Activated CD8-positive, alpha-beta memory T cell treated with anti-CD3 and anti-CD28 coated beads, Interleukin-2, amount 10 ng/mL, durations not matched to agents 7 days and 5 days (primary cell): ENCODE results near the gene NACA2. TPM values are rescaled to one million over a fixed set of nuclear protein-coding genes. Genes with fewer than 3 reads are reported as not detected.
"Not testable (repeated sequence)": the region's sequence is repeated elsewhere in the genome, so short reads cannot be mapped to it uniquely, and the experiment has no call there.

Experiments
- ATAC-seq: fragments of 150-1000 bp; cut with Tn5 transposase; one replicate; pipeline ENCODE4 v1.10.0; 2021; ENCODE audit warnings: moderate library complexity
- CTCF ChIA-PET: fragments of 350-600 bp; sonication (Branson Sonifier 250); formaldehyde crosslinking; loops from one replicate; lab custom pipeline; 2021; ENCODE audit warnings: antibody characterized with exemption; lab: Charles Lee
- DNase-seq: peaks from one replicate; pipeline ENCODE4 v3.0.0-alpha.2; 2020
- H3K27ac Mint-ChIP-seq: one replicate; pipeline ENCODE4 v1.8.0; 2021; ENCODE audit warnings: mild to moderate bottlenecking, mixed read lengths
- H3K27me3 Mint-ChIP-seq: one replicate; pipeline ENCODE4 v1.8.0; 2021; ENCODE audit warnings: mixed read lengths
- H3K36me3 Mint-ChIP-seq: one replicate; pipeline ENCODE4 v1.8.0; 2021; ENCODE audit warnings: mild to moderate bottlenecking, mixed read lengths
- H3K4me1 Mint-ChIP-seq: one replicate; pipeline ENCODE4 v1.8.0; 2021; ENCODE audit warnings: mixed read lengths
- H3K4me3 Mint-ChIP-seq: one replicate; pipeline ENCODE4 v1.8.0; 2021; ENCODE audit warnings: mild to moderate bottlenecking, moderate library complexity, mixed read lengths
- H3K9me3 Mint-ChIP-seq: one replicate; pipeline ENCODE4 v1.8.0; 2022; ENCODE audit warnings: low read depth, mixed read lengths
- total RNA-seq, 2 experiments: library from RNA; stranded (reverse); gene quantifications; one replicate each; pipeline ENCODE4 v1.2.3, GENCODE V29; 2021

NACA2 gene
- total RNA-seq, 2 experiments from 2014 or later: not detected

GRCh38 chr17:61594294-61594825 lies 3.3 kb upstream of the NACA2 start:
- DNase-seq (no peak), ATAC-seq (no peak)
- H3K27ac Mint-ChIP-seq: no peak overlapping the region
- no peaks in the 10 kb centered on the region for H3K4me1 Mint-ChIP-seq
- no peak overlapping the region for H3K4me3 Mint-ChIP-seq
- H3K27me3 Mint-ChIP-seq: peaks cover 26% of the 10 kb centered on the region
- H3K36me3 Mint-ChIP-seq: no peaks in the 10 kb centered on the region
- no peaks in the 10 kb centered on the region for H3K9me3 Mint-ChIP-seq
- CTCF ChIA-PET: no interaction called here

- ATAC-seq (no peak), DNase-seq (no peak)
- no peak overlapping the region for H3K4me3 Mint-ChIP-seq
- CTCF ChIA-PET: no interaction called here
- H3K27ac Mint-ChIP-seq: no peak overlapping the region
- H3K36me3 Mint-ChIP-seq: no peaks in the 10 kb centered on the region
- no peaks in the 10 kb centered on the region for H3K9me3 Mint-ChIP-seq
- peaks cover 28% of the 10 kb centered on the region for H3K27me3 Mint-ChIP-seq
- H3K4me1 Mint-ChIP-seq: no peaks in the 10 kb centered on the region
Measured at GRCh38 chr17:61593426-61593825, 2.4 kb upstream of the NACA2 start.

GRCh38 chr17:61591930-61592329 lies 911 bp upstream of the NACA2 start:
- Mint-ChIP-seq H3K36me3 (no peaks in the 10 kb centered on the region), H3K4me1 (no peaks in the 10 kb centered on the region), H3K27ac (no peak overlapping the region), H3K4me3 (no peak overlapping the region), H3K27me3 (peaks cover 34% of the 10 kb centered on the region), H3K9me3 (no peaks in the 10 kb centered on the region)
- DNase-seq (no peak), ATAC-seq (no peak)
- CTCF ChIA-PET: no interaction called here

GRCh38 chr17:61589990-61590389 lies 1.0 kb downstream of the NACA2 start:
- no peaks in the 10 kb centered on the region for H3K9me3 Mint-ChIP-seq
- CTCF ChIA-PET: interaction anchor here (1.4 kb wide), 1 partner anchor 16 kb away, joined by 3 read pairs; no protein-coding TSS in a partner anchor
- no peak for ATAC-seq

GRCh38 chr17:61587807-61588660 lies 3.0 kb downstream of the NACA2 start:
- CTCF ChIA-PET: interaction anchor here (0.6 to 1.4 kb wide), 3 partner anchors 48 to 882 kb away, joined by 3 to 4 read pairs (median 3); no protein-coding TSS in a partner anchor
- DNase-seq: no peak
- Mint-ChIP-seq H3K36me3 (no peaks in the 10 kb centered on the region), H3K4me1 (no peaks in the 10 kb centered on the region), H3K9me3 (no peaks in the 10 kb centered on the region), H3K4me3 (no peak overlapping the region), H3K27me3 (peaks cover 17% of the 10 kb centered on the region), H3K27ac (no peak overlapping the region)
- ATAC-seq: no peak

More at GRCh38 chr17:61589990-61590389, 1.0 kb downstream of the NACA2 start:
- H3K36me3 Mint-ChIP-seq: no peaks in the 10 kb centered on the region
- H3K4me1 Mint-ChIP-seq: no peaks in the 10 kb centered on the region
- no peak for DNase-seq
- no peak overlapping the region for H3K4me3 Mint-ChIP-seq
- H3K27ac Mint-ChIP-seq: no peak overlapping the region
- H3K27me3 Mint-ChIP-seq: peaks cover 25% of the 10 kb centered on the region

- CTCF ChIA-PET: interaction anchor here (0.7 to 0.9 kb wide), 2 partner anchors 175 to 581 kb away, joined by 3 read pairs; no protein-coding TSS in a partner anchor
- no peak for DNase-seq
- Mint-ChIP-seq H3K9me3 (no peaks in the 10 kb centered on the region), H3K4me3 (no peak overlapping the region), H3K27me3 (peaks cover 18% of the 10 kb centered on the region), H3K36me3 (no peaks in the 10 kb centered on the region), H3K27ac (no peak overlapping the region), H3K4me1 (no peaks in the 10 kb centered on the region)
- ATAC-seq: no peak
Measured at GRCh38 chr17:61587242-61587641, 3.8 kb downstream of the NACA2 start.

DNA sequence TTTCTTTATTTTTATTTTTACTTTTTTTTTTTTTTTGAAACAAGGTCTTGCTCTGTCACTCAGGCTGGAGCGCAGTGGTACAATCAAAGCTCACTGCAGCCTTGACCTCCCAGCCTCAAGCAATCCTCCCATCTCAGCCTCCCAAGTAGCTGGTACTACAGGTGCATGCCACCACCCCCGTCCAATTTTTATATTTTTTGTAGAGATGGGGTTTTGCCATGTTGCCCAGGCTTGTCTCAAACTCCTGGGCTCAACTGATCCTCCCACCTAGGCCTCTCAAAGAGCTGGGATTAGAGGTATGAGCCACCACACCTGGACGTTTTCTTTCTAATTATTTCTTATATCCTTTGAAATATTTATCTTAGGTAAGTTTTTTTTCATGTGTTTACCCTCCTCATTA lies 4.4 kb downstream of the NACA2 start:
- not testable (repeated sequence) for H3K4me1 Mint-ChIP-seq, H3K27ac Mint-ChIP-seq, H3K9me3 Mint-ChIP-seq, H3K4me3 Mint-ChIP-seq, ATAC-seq, DNase-seq, H3K36me3 Mint-ChIP-seq
- CTCF ChIA-PET: interaction anchor here (0.7 kb wide), 2 partner anchors 164 to 175 kb away, joined by 3 read pairs; no protein-coding TSS in a partner anchor
- H3K27me3 Mint-ChIP-seq: peaks cover 22% of the 10 kb centered on the region

GRCh38 chr17:61586031-61586566 lies 4.9 kb downstream of the NACA2 start:
- DNase-seq (no peak), ATAC-seq (no peak)
- Mint-ChIP-seq H3K36me3 (no peaks in the 10 kb centered on the region), H3K4me1 (no peaks in the 10 kb centered on the region), H3K4me3 (no peak overlapping the region), H3K27ac (no peak overlapping the region), H3K27me3 (peaks cover 28% of the 10 kb centered on the region), H3K9me3 (no peaks in the 10 kb centered on the region)
- CTCF ChIA-PET: interaction anchor here (0.7 kb wide), 1 partner anchor 163 kb away, joined by 3 read pairs; no protein-coding TSS in a partner anchor

GRCh38 chr17:61584866-61585265 lies 6.2 kb downstream of the NACA2 start:
- peaks cover 34% of the 10 kb centered on the region for H3K27me3 Mint-ChIP-seq
- DNase-seq: no peak
- H3K9me3 Mint-ChIP-seq: no peaks in the 10 kb centered on the region
- H3K4me1 Mint-ChIP-seq: no peaks in the 10 kb centered on the region
- no peak overlapping the region for H3K4me3 Mint-ChIP-seq
- no peak overlapping the region for H3K27ac Mint-ChIP-seq
- no peaks in the 10 kb centered on the region for H3K36me3 Mint-ChIP-seq
- CTCF ChIA-PET: interaction anchor here (1.3 kb wide), 1 partner anchor 172 kb away, joined by 5 read pairs; no protein-coding TSS in a partner anchor
- ATAC-seq: no peak

DNA sequence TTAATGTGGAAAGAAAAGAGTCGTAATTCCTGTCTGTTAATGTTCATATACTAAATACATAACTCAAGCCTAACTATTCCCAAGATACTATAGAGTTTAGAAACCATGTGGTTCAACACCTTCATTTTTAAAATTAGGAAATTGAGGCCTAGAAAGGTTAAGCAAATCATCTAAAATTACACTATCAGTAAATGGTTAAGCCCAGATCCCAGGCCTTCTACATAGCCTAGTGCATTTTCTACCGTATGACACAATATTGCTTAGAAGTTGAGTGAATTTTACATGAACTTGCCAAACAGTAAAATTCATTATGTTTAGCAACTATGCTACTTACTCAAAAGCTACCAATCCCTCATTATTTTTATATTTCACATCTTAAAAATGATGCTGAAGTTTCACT lies 6.8 kb downstream of the NACA2 start:
- no peak overlapping the region for H3K4me3 Mint-ChIP-seq
- H3K36me3 Mint-ChIP-seq: no peaks in the 10 kb centered on the region
- ATAC-seq: no peak
- CTCF ChIA-PET: interaction anchor here (1.3 kb wide), 1 partner anchor 172 kb away, joined by 5 read pairs; no protein-coding TSS in a partner anchor
- no peak overlapping the region for H3K27ac Mint-ChIP-seq
- H3K4me1 Mint-ChIP-seq: no peaks in the 10 kb centered on the region
- peaks cover 38% of the 10 kb centered on the region for H3K27me3 Mint-ChIP-seq
- no peak for DNase-seq
- H3K9me3 Mint-ChIP-seq: no peaks in the 10 kb centered on the region

GRCh38 chr17:61583660-61584264 lies 7.3 kb downstream of the NACA2 start:
- H3K4me1 Mint-ChIP-seq: no peaks in the 10 kb centered on the region
- H3K27me3 Mint-ChIP-seq: peaks cover 39% of the 10 kb centered on the region
- H3K27ac Mint-ChIP-seq: no peak overlapping the region
- DNase-seq (no peak), ATAC-seq (no peak)
- H3K36me3 Mint-ChIP-seq: no peaks in the 10 kb centered on the region
- CTCF ChIA-PET: interaction anchor here (0.5 to 1.3 kb wide), 4 partner anchors 171 to 871 kb away, joined by 3 to 6 read pairs (median 4); no protein-coding TSS in a partner anchor
- H3K9me3 Mint-ChIP-seq: no peaks in the 10 kb centered on the region
- no peak overlapping the region for H3K4me3 Mint-ChIP-seq

DNA sequence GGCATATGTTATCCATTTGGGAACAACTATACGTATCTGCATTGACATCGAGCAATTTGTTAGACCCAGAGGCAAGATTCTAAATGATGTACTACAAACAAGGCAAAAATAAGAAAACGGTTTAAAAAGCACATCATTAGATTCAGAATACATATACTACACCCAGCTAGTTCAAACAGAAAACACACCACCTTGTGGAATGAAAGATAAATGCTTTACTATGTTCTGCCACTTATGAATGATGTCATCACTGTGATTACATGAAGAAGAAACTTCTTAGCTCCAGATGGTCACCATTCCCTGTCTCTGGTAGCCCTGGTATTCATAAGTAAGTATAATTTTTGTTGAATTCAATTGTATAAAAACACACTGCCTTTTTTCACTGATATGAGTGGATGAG lies 7.8 kb downstream of the NACA2 start:
- H3K9me3 Mint-ChIP-seq: no peaks in the 10 kb centered on the region
- CTCF ChIA-PET: interaction anchor here (0.5 to 1.0 kb wide), 3 partner anchors 171 to 871 kb away, joined by 3 to 6 read pairs (median 3); no protein-coding TSS in a partner anchor
- peaks cover 39% of the 10 kb centered on the region for H3K27me3 Mint-ChIP-seq
- H3K27ac Mint-ChIP-seq: no peak overlapping the region
- DNase-seq: no peak
- H3K36me3 Mint-ChIP-seq: no peaks in the 10 kb centered on the region
- ATAC-seq: peak; percentile 33
- no peaks in the 10 kb centered on the region for H3K4me1 Mint-ChIP-seq
- H3K4me3 Mint-ChIP-seq: no peak overlapping the region

DNA sequence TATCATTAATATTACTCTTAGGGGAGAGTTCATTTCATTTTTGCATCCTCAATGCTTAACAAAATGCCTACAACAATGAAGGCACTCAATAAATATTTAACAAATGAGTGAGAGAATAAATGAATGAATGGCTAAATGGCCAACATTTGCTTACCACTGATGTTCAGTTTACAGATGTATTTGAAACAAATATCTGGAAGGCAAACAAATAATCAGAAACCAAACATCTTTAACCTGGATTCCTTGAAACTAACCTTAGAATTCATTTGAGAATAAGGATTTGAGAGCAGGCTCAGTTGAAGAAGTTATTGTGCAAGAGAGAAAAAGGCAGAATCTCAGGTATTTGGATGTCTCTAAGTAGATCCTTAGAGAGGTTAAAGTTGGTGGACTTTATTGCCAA lies 8.4 kb downstream of the NACA2 start:
- DNase-seq: no peak
- H3K9me3 Mint-ChIP-seq: no peaks in the 10 kb centered on the region
- H3K27me3 Mint-ChIP-seq: peaks cover 41% of the 10 kb centered on the region
- no peaks in the 10 kb centered on the region for H3K4me1 Mint-ChIP-seq
- no peak overlapping the region for H3K4me3 Mint-ChIP-seq
- H3K36me3 Mint-ChIP-seq: no peaks in the 10 kb centered on the region
- CTCF ChIA-PET: interaction anchor here (1.0 kb wide), 1 partner anchor 170 kb away, joined by 6 read pairs; no protein-coding TSS in a partner anchor
- no peak for ATAC-seq
- no peak overlapping the region for H3K27ac Mint-ChIP-seq
